Adrenal gland (tissue), 12 donors: Measurements from ENCODE around the gene TSPAN33. TPM values are rescaled to one million over a fixed set of nuclear protein-coding genes. Genes with fewer than 3 reads are reported as not detected.
"Not testable (repeated sequence)": the region's sequence is repeated elsewhere in the genome, so short reads cannot be mapped to it uniquely, and the experiment has no call there.

Experiments
- DNase-seq, 7 donors: peaks; one replicate each; pipeline ENCODE4 v3.0.0-alpha.2; 2019 to 2020
- H3K27ac ChIP-seq, 5 donors: fragments of 200-600 bp; sonication (generic) in 4 of 5; 1 replicate in 3 of 5; 2 replicates in 2 of 5; pipeline versions ENCODE4 v1.5.1 to v1.8.0; 2016 to 2020; ENCODE audit warnings: mild to moderate bottlenecking in 1 of 5
- H3K27me3 ChIP-seq: fragments of 200-600 bp; 2 replicates; pipeline ENCODE4 v1.8.0; 2021
- H3K36me3 ChIP-seq, 2 donors: fragments of 200-600 bp; replicated peaks in 1 of 2; 1 replicate in 1 of 2; 2 replicates in 1 of 2; pipeline versions ENCODE4 v1.5.1 to v1.8.0; 2018 to 2022
- H3K4me1 ChIP-seq, 2 donors: fragments of 200-600 bp; replicated peaks in 1 of 2; 1 replicate in 1 of 2; 2 replicates in 1 of 2; pipeline versions ENCODE4 v1.5.1 to v1.8.0; 2018 to 2021
- H3K4me3 ChIP-seq, 4 donors: fragments of 200-600 bp; sonication (generic) in 3 of 4; one replicate each; pipeline ENCODE4 v1.5.1; 2016 to 2018
- H3K9me3 ChIP-seq, 3 donors: fragments of 200-600 bp; sonication (generic) in 1 of 3; replicated peaks in 1 of 3; 1 replicate in 2 of 3; 2 replicates in 1 of 3; pipeline versions ENCODE4 v1.5.1 to v1.8.0; 2016 to 2021
- POLR2A ChIP-seq, 2 donors: fragments of 450-650 bp; IDR thresholded peaks; one replicate each; pipeline ENCODE4 v1.6.1; 2017; ENCODE audit warnings: antibody characterized with exemption in 2 of 2, mild to moderate bottlenecking in 2 of 2, moderate library complexity in 1 of 2
- WGBS, 4 donors: extraction: QIAGEN DNeasy Blood & Tissue Kit in 2 of 4; methylation state at CpG; one replicate each; pipeline versions ENCODE4 v1.1.5 to v1.1.7; 2013 to 2017; 5-methylcytosine and 5-hydroxymethylcytosine counted together
- intact Hi-C, 2 donors: fragments of 100-400 bp; cut with DNase I; formaldehyde crosslinking; loops; one replicate each; pipeline versions ENCODE4 v1.14.1 to v1.15.0; 2022 to 2023
- polyA plus RNA-seq, 3 donors: library from polyadenylated mRNA; stranded (reverse); fragments of 200-250 nt in 2 of 3; fragments of 350-450 nt in 1 of 3; fragmentation: Illumina TruSeq in 1 of 3; extraction: RNeasy Lipid Tissue Mini Kit (QIAGEN cat#74804) in 1 of 3; gene quantifications; one replicate each; pipeline ENCODE4 v1.2.3, GENCODE V29; 2013 to 2014
- small RNA-seq, 2 donors: library from RNA; depleted of rRNA; stranded (forward); fragments of <200 nt; gene quantifications; one replicate each; pipeline ENCODE3, GENCODE V24; 2016
- total RNA-seq, 9 donors: library from RNA; depleted of rRNA in 4 of 9; stranded (reverse); fragments of >200 nt in 4 of 9; fragments of 120-200 nt in 1 of 9; fragmentation: NEBNext Ultra II Directional in 1 of 9; extraction: Animal tissue kit (Norgen Biotek cat#: 25700) in 1 of 9; gene quantifications; one replicate each; pipeline versions ENCODE4 v1.1.0 to v1.2.4, GENCODE V29; 2013 to 2023
- TF ChIP-seq, protein P1 (sequence below), 6 experiments: fragments of 450-650 bp in 4 of 6; fragments of 200-600 bp in 2 of 6; sonication (generic) in 1 of 6; IDR thresholded peaks; 1 replicate in 5 of 6; 2 replicates in 1 of 6; pipeline versions ENCODE4 v1.5.1 to v1.8.0; 2016 to 2021; ENCODE audit warnings: antibody characterized with exemption in 6 of 6, mild to moderate bottlenecking in 2 of 6, moderate library complexity in 1 of 6
- donor health status: healthy with polysubstance abuse.
- donor health status: Bipolar disorder and iron deficiency.
- donor health status: DM: yes; HTN: yes; CAD: no.
- donor health status: DM: no; HTN: no; CAD: no.
- donor health status: DM: no; HTN: no; CAD: no.
- donor health status: DM: yes; HTN: yes; CAD: no.

The TSPAN33 gene
- total and polyA plus RNA-seq, 12 donors, result 1.8 to 20.0 (median 10.1) TPM

DNA sequence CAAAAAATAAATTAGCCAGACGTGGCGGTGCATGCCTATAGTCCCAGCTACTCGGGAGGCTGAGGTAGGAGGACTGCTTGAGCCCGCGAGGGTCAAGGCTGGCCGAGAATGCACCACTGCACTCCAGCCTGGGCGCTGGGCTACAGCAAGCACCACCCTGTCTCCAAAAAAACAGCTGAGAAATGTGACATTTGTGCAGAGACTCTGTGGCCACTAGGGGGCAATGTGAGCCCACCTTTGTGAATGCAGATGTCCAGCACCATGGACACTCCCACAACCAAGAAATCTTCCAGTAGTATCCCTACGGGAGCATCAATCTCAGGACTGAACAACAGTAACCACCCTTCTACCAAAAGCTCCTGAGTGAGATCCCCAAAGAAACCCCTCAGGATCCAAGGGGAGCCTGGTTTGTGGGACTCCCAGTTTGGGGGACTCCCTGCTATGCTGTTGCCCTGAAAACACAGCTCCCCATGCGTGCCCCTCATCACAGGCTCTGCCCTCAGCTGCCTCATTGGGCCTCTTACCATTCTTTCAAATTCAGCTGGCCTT lies 74.1 kb downstream of the TSPAN33 start:
- TF ChIP-seq, protein P1, sequence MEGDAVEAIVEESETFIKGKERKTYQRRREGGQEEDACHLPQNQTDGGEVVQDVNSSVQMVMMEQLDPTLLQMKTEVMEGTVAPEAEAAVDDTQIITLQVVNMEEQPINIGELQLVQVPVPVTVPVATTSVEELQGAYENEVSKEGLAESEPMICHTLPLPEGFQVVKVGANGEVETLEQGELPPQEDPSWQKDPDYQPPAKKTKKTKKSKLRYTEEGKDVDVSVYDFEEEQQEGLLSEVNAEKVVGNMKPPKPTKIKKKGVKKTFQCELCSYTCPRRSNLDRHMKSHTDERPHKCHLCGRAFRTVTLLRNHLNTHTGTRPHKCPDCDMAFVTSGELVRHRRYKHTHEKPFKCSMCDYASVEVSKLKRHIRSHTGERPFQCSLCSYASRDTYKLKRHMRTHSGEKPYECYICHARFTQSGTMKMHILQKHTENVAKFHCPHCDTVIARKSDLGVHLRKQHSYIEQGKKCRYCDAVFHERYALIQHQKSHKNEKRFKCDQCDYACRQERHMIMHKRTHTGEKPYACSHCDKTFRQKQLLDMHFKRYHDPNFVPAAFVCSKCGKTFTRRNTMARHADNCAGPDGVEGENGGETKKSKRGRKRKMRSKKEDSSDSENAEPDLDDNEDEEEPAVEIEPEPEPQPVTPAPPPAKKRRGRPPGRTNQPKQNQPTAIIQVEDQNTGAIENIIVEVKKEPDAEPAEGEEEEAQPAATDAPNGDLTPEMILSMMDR (IDR thresholded peaks at IDR 0.05), result peak; percentile 90 to 97 (median 94)
- TF ChIP-seq POLR2A (IDR thresholded peaks at IDR 0.05), result no peak
- Histone ChIP-seq H3K27ac (no peak overlapping the region), H3K9me3 (no peaks in the 10 kb centered on the region), H3K36me3 (no peaks in the 10 kb centered on the region), H3K4me3 (no peak overlapping the region), H3K4me1 (no peaks in the 10 kb centered on the region), H3K27me3 (no peaks in the 10 kb centered on the region)
- peak; percentile 83 to 96 (median 90) for DNase-seq
- 11 to 36% (median 13%) methylated on average over 3 to 9 of the region's 9 CpGs for whole genome bisulfite sequencing, 4 donors
- intact Hi-C loops, result loop anchor here (2.0 to 10.0 kb wide), 3 partner anchors 78 to 246 kb away; no protein-coding TSS in a partner anchor

DNA sequence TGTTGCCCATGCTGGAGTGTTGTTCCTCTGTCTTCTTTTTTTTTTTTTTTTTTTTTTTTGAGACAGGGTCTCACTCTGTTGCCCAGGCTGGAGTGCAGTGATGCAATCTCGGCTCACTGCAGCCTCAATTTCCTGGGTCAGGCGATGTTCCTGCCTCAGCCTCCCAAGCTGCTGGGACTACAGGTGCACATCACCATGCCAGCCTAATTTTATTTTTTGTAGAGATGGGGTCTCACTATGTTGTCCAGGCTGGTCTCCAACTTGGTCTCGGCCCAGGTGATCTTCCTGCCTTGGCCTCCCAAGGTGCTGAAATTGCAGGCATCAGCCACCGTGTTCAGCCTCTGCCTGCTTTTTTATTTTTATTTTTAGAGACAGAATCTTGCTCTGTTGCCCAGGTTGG lies 74.7 kb downstream of the TSPAN33 start:
- not testable (repeated sequence) for H3K9me3 ChIP-seq, H3K4me1 ChIP-seq, H3K4me3 ChIP-seq, H3K36me3 ChIP-seq, H3K27me3 ChIP-seq, H3K27ac ChIP-seq
- WGBS, 4 donors, result 74 to 91% (median 89%) methylated on average over 3 to 4 of the region's 4 CpGs
- peak in 1 of 7 donors; percentile 45 for DNase-seq
- intact Hi-C loops, result loop anchor here (2.0 to 10.0 kb wide), 3 partner anchors 78 to 246 kb away; no protein-coding TSS in a partner anchor

Small RNAs within 50 kb of the gene (small RNA-seq; reads per million reads assigned to genes)
- gene RNY1P11, result 0 reads per million in 2 donors

Other genes starting within 250 kb of the TSPAN33 start
- under 1 TPM in 7 of 9 donors, not detected in 2; 0.11 to 0.55 (median 0.29) TPM for gene KCP, start 234.0 kb upstream of the TSPAN33 start, total RNA-seq
- 1 to 10 TPM in 1 of 3 donors, under 1 TPM in 1, not detected in 1; 0.37 to 8.0 TPM for gene KCP, start 234.0 kb upstream of the TSPAN33 start, polyA plus RNA-seq
- 10 to 100 TPM in 6 of 9 donors, 1 to 10 TPM in 2, under 1 TPM in 1; 0.83 to 25.9 (median 11.2) TPM for gene IRF5, start 206.8 kb upstream of the TSPAN33 start, total RNA-seq
- gene IRF5, start 206.8 kb upstream of the TSPAN33 start, polyA plus RNA-seq, result 10 to 100 TPM in 1 of 3 donors, 1 to 10 TPM in 2; 1.9 to 16.7 (median 8.1) TPM
- 10 to 100 TPM; 31.2 to 61.1 (median 43.8) TPM for gene TNPO3, start 89.6 kb upstream of the TSPAN33 start, total RNA-seq
- 10 to 100 TPM; 10.6 to 56.0 (median 12.3) TPM for gene TNPO3, start 89.6 kb upstream of the TSPAN33 start, polyA plus RNA-seq
- gene SMO, start 43.9 kb downstream of the TSPAN33 start, total RNA-seq, result 10 to 100 TPM in 4 of 9 donors, 1 to 10 TPM in 5; 3.6 to 23.9 (median 9.8) TPM
- 10 to 100 TPM in 1 of 3 donors, 1 to 10 TPM in 2; 2.5 to 12.9 (median 8.0) TPM for gene SMO, start 43.9 kb downstream of the TSPAN33 start, polyA plus RNA-seq
- 10 to 100 TPM; 13.8 to 57.1 (median 23.5) TPM for gene AHCYL2, start 80.3 kb downstream of the TSPAN33 start, total RNA-seq
- gene AHCYL2, start 80.3 kb downstream of the TSPAN33 start, polyA plus RNA-seq, result 10 to 100 TPM in 1 of 3 donors, 1 to 10 TPM in 2; 6.6 to 20.3 (median 9.4) TPM